Measurements from ENCODE around the gene GRID1. TPM values are rescaled to one million over a fixed set of nuclear protein-coding genes. Genes with fewer than 3 reads are reported as not detected.
"Not testable (repeated sequence)": the region's sequence is repeated elsewhere in the genome, so short reads cannot be mapped to it uniquely, and the experiment has no call there.

Gene GRID1
- polyA plus RNA-seq, 4 donors: 0.27 to 1.1 (median 0.40) TPM; not detected in 1

DNA sequence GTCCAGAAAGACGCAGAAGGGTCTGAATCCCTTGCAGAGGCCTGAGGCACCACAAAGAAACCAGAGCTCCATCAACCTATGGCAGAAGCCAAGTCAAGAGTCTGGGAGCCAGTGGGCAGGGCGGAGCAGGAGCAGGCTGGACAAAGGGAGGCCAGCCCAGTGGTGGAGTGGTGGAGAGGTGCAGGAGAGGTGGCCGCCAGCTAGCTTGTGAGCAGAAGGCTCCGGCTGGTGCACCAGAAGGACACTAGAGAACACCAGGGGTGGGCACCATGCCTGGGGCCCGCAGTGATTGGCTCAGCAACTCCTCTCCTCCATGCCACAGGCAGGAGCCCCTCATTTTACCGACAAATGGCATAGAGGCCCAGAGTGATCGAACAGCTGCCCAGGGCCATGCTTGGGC is 186.6 kb downstream of the GRID1 start:
- Histone ChIP-seq H3K4me3 (ENCODE audit: low read depth in 1 of 3, low read length in 3 of 3) (no peak overlapping the region), H3K9me3 (ENCODE audit: control insufficient read depth in 2 of 2, insufficient read depth in 1 of 2, low read depth in 1 of 2, low read length in 1 of 2) (no peaks in the 10 kb centered on the region), H3K36me3 (ENCODE audit: control insufficient read depth in 3 of 3, insufficient read depth in 2 of 3, low read depth in 1 of 3, low read length in 3 of 3) (no peaks in the 10 kb centered on the region), H3K4me1 (ENCODE audit: control insufficient read depth in 3 of 3, insufficient read depth in 2 of 3, low read depth in 1 of 3, low read length in 2 of 3) (no peaks in the 10 kb centered on the region), H3K27ac (ENCODE audit: low read depth in 1 of 3, low read length in 2 of 3) (no peak overlapping the region), H3K27me3 (ENCODE audit: control insufficient read depth in 3 of 3, insufficient read depth in 3 of 3, low read length in 3 of 3) (no peaks in the 10 kb centered on the region)
- no peak for FAIRE-seq
- DNase-seq: no peak
- WGBS, 3 donors: 78 to 83% (median 82%) methylated on average over 7 of the region's 7 CpGs

DNA sequence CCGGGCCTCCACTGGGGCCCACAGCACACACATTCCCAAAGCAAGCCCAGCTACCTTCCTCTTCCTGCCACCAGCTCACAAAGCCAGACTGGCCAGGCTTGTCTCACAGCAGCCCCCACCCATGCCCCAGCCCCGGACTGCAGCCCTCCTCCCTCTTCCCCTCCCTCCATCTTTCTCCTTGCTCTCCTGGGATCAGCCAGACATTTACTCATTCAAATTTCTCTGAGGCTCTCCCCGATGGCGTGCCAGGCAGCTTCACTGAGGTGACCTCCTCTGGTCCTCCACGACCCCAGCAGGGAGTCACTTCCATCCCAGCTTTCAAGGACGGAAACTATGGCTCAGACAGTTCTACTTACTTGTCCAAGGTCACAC is 187.5 kb downstream of the GRID1 start:
- no peaks in the 10 kb centered on the region for H3K36me3 ChIP-seq (ENCODE audit: control insufficient read depth in 3 of 3, insufficient read depth in 2 of 3, low read depth in 1 of 3, low read length in 3 of 3)
- H3K4me3 ChIP-seq (ENCODE audit: low read depth in 1 of 3, low read length in 3 of 3): no peak overlapping the region
- H3K27me3 ChIP-seq (ENCODE audit: control insufficient read depth in 3 of 3, insufficient read depth in 3 of 3, low read length in 3 of 3): no peaks in the 10 kb centered on the region
- no peaks in the 10 kb centered on the region for H3K9me3 ChIP-seq (ENCODE audit: control insufficient read depth in 2 of 2, insufficient read depth in 1 of 2, low read depth in 1 of 2, low read length in 1 of 2)
- 63 to 74% (median 73%) methylated on average over 6 of the region's 6 CpGs for WGBS, 3 donors
- H3K4me1 ChIP-seq (ENCODE audit: control insufficient read depth in 3 of 3, insufficient read depth in 2 of 3, low read depth in 1 of 3, low read length in 2 of 3): no peaks in the 10 kb centered on the region
- H3K27ac ChIP-seq (ENCODE audit: low read depth in 1 of 3, low read length in 2 of 3): no peak overlapping the region
- no peak for FAIRE-seq
- DNase-seq: no peak

DNA sequence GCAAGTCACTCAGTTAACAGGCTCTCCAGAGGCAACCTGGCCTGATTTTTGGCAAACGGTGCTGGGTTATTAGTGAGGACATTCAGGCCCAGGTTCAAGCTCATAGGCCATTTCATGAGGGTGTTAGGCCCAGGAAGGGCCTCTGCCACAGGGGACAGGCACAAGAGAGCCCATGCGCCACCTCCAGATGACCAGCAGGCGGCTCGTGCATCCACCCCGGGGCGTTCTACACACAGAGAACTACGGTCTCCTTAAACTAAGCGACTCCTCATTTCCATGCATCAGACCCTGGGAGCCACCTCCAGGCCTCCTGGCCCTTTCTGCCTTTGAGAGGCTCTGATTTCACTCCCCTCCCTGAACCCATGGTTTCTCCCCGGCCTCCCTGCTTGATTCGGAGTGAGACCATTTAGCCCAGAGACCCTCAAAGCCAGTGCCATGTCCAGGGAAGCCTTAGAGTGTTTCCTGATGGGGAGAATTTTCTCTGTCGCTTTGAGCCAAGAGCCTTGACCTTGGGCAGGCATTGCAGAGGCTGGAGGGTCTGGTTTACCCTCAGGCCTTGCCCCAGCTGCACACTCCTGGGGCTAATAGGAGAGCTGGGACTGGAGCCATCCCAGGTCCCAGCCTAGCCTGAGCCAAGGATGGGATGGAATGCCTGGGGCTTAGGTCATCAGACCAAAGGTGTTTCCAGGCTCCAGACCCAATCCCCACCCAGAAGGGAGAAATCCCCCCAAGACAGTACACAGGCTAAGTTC is 188.0 kb downstream of the GRID1 start:
- Histone ChIP-seq H3K4me3 (ENCODE audit: low read depth in 1 of 3, low read length in 3 of 3) (no peak overlapping the region), H3K27me3 (ENCODE audit: control insufficient read depth in 3 of 3, insufficient read depth in 3 of 3, low read length in 3 of 3) (no peaks in the 10 kb centered on the region), H3K4me1 (ENCODE audit: control insufficient read depth in 3 of 3, insufficient read depth in 2 of 3, low read depth in 1 of 3, low read length in 2 of 3) (no peaks in the 10 kb centered on the region), H3K36me3 (ENCODE audit: control insufficient read depth in 3 of 3, insufficient read depth in 2 of 3, low read depth in 1 of 3, low read length in 3 of 3) (no peaks in the 10 kb centered on the region), H3K27ac (ENCODE audit: low read depth in 1 of 3, low read length in 2 of 3) (no peak overlapping the region), H3K9me3 (ENCODE audit: control insufficient read depth in 2 of 2, insufficient read depth in 1 of 2, low read depth in 1 of 2, low read length in 1 of 2) (no peaks in the 10 kb centered on the region)
- FAIRE-seq (no peak), DNase-seq (peak; percentile 20)
- 57 to 66% (median 59%) methylated on average over 11 of the region's 11 CpGs for whole genome bisulfite sequencing, 3 donors

DNA sequence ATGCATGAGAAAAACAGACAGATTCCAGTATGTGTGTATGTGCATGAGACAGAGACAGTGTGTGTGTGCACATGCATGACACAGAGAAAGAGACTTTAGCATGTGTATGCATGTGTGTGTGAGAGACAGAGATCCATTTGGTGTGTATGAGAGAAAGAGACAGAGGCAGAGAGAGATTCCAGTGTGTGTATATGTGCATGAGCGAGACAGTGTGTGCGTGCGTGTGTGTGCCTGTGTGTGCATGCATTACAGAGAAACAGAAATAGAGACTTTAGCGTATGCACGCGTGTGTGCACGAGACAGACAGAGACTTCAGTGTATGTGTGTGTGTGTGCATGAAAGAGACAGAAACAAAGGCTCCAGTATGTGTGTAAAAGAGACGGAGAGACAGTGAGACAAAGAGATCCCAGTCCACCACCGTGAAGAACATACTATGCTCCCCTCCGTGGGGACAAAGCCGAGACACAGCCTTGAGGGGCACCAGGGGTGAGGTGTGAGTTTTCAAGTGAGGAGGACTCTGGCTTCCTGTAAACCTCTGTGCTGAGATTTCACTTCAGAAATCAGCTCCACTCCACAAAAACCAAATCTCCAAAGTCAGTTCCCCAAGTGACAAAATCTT is 188.9 kb downstream of the GRID1 start:
- H3K27me3 ChIP-seq (ENCODE audit: control insufficient read depth in 3 of 3, insufficient read depth in 3 of 3, low read length in 3 of 3): no peaks in the 10 kb centered on the region
- H3K4me1 ChIP-seq (ENCODE audit: control insufficient read depth in 3 of 3, insufficient read depth in 2 of 3, low read depth in 1 of 3, low read length in 2 of 3): no peaks in the 10 kb centered on the region
- no peaks in the 10 kb centered on the region for H3K36me3 ChIP-seq (ENCODE audit: control insufficient read depth in 3 of 3, insufficient read depth in 2 of 3, low read depth in 1 of 3, low read length in 3 of 3)
- H3K4me3 ChIP-seq (ENCODE audit: low read depth in 1 of 3, low read length in 3 of 3): no peak overlapping the region
- FAIRE-seq (no peak), DNase-seq (no peak)
- no peak overlapping the region for H3K27ac ChIP-seq (ENCODE audit: low read depth in 1 of 3, low read length in 2 of 3)
- 83 to 92% (median 89%) methylated on average over 10 to 11 of the region's 11 CpGs for WGBS, 3 donors
- H3K9me3 ChIP-seq (ENCODE audit: control insufficient read depth in 2 of 2, insufficient read depth in 1 of 2, low read depth in 1 of 2, low read length in 1 of 2): no peaks in the 10 kb centered on the region

DNA sequence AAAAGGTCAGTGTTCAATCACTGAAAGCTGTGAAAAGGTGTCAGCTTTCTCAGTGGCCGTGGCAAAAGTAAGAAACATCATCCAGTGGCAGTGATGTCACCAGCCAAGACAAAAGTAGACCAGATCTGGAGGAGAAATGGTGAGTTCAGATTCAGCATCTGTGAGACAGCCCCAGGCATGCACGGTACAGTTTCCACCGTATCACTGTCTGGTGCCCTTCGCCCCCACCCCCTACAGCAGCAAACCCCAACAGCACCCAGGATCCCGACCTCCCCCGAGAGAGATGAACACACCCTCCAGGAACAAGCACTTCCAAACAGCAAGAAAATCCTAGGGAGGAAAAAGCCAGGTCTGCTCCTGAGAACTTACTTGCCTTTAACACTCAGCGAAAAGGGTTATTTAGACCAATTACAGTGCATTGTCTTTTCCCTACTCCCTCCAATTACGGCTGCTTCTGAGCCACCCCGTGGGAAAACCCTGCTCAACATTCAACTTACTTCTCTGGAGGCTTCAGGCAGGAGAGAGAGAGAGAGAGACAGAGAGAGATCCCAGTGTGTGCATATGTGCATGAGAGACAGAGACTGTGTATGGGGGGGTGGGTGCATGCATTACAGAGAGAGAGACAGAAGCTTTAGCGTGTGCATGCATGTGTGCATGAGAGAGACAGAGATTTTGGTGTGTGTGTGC is 189.6 kb downstream of the GRID1 start:
- Histone ChIP-seq H3K27me3 (ENCODE audit: control insufficient read depth in 3 of 3, insufficient read depth in 3 of 3, low read length in 3 of 3) (no peaks in the 10 kb centered on the region), H3K4me3 (ENCODE audit: low read depth in 1 of 3, low read length in 3 of 3) (no peak overlapping the region), H3K4me1 (ENCODE audit: control insufficient read depth in 3 of 3, insufficient read depth in 2 of 3, low read depth in 1 of 3, low read length in 2 of 3) (no peaks in the 10 kb centered on the region), H3K9me3 (ENCODE audit: control insufficient read depth in 2 of 2, insufficient read depth in 1 of 2, low read depth in 1 of 2, low read length in 1 of 2) (no peaks in the 10 kb centered on the region), H3K27ac (ENCODE audit: low read depth in 1 of 3, low read length in 2 of 3) (no peak overlapping the region), H3K36me3 (ENCODE audit: control insufficient read depth in 3 of 3, insufficient read depth in 2 of 3, low read depth in 1 of 3, low read length in 3 of 3) (no peaks in the 10 kb centered on the region)
- DNase-seq (no peak), FAIRE-seq (no peak)
- WGBS, 3 donors: 38 to 64% (median 48%) methylated on average over 10 of the region's 10 CpGs

DNA sequence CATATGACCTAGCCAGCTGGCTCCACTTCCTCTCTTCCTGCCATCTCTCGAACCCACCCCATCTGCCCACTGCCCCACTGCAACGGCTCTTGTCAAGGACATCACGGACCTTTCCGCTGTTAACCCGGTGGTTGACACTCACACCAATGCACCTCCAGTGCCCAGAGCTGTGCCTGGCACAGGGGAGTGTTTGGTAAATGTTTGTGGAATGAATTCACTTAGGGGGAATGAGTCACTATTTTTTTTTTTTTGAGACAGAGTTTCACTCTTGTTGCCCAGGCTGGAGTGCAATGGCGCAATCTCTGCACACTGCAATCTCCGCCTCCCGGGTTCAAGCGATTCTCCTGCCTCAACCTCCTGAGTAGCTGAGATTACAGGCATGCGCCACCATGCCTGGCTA is 191.1 kb downstream of the GRID1 start:
- DNase-seq: not testable (repeated sequence)

DNA sequence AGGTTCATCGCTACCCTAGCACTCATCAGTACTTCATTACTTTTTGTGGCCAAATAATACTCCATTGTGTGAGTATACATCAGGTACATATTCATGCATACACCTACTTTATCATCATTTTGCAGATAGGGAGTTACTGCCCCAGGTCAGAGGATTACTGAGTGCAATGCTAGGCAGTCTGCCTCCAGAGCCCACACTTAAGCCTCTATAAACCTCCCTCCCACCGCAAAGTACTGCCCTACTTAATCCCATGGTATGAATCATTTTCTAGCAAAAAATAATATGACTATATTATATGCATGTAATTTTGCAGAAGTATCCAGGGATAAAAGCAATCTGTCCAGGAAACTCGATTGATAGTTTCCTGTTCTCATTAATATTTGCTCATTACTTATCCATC is 194.3 kb downstream of the GRID1 start:
- H3K9me3 ChIP-seq (ENCODE audit: control insufficient read depth in 2 of 2, insufficient read depth in 1 of 2, low read depth in 1 of 2, low read length in 1 of 2): no peaks in the 10 kb centered on the region
- H3K4me1 ChIP-seq (ENCODE audit: control insufficient read depth in 3 of 3, insufficient read depth in 2 of 3, low read depth in 1 of 3, low read length in 2 of 3): peaks cover 0 to 20% (median 3%) of the 10 kb centered on the region in 3 donors
- WGBS, 3 donors: 74 to 84% (median 78%) methylated on average over 3 of the region's 3 CpGs
- DNase-seq (no peak), FAIRE-seq (no peak)
- H3K36me3 ChIP-seq (ENCODE audit: control insufficient read depth in 3 of 3, insufficient read depth in 2 of 3, low read depth in 1 of 3, low read length in 3 of 3): no peaks in the 10 kb centered on the region
- H3K27me3 ChIP-seq (ENCODE audit: control insufficient read depth in 3 of 3, insufficient read depth in 3 of 3, low read length in 3 of 3): no peaks in the 10 kb centered on the region
- no peak overlapping the region for H3K4me3 ChIP-seq (ENCODE audit: low read depth in 1 of 3, low read length in 3 of 3)
- no peak overlapping the region for H3K27ac ChIP-seq (ENCODE audit: low read depth in 1 of 3, low read length in 2 of 3)

More for the DNA sequence above, 191.1 kb downstream of the GRID1 start:
- H3K4me3 ChIP-seq (ENCODE audit: low read depth in 1 of 3, low read length in 3 of 3); FAIRE-seq; H3K36me3 ChIP-seq (ENCODE audit: control insufficient read depth in 3 of 3, insufficient read depth in 2 of 3, low read depth in 1 of 3, low read length in 3 of 3); H3K27ac ChIP-seq (ENCODE audit: low read depth in 1 of 3, low read length in 2 of 3); H3K4me1 ChIP-seq (ENCODE audit: control insufficient read depth in 3 of 3, insufficient read depth in 2 of 3, low read depth in 1 of 3, low read length in 2 of 3); H3K9me3 ChIP-seq (ENCODE audit: control insufficient read depth in 2 of 2, insufficient read depth in 1 of 2, low read depth in 1 of 2, low read length in 1 of 2); H3K27me3 ChIP-seq (ENCODE audit: control insufficient read depth in 3 of 3, insufficient read depth in 3 of 3, low read length in 3 of 3): not testable (repeated sequence)
- WGBS, 3 donors: 92 to 96% (median 96%) methylated on average over 10 of the region's 10 CpGs

DNA sequence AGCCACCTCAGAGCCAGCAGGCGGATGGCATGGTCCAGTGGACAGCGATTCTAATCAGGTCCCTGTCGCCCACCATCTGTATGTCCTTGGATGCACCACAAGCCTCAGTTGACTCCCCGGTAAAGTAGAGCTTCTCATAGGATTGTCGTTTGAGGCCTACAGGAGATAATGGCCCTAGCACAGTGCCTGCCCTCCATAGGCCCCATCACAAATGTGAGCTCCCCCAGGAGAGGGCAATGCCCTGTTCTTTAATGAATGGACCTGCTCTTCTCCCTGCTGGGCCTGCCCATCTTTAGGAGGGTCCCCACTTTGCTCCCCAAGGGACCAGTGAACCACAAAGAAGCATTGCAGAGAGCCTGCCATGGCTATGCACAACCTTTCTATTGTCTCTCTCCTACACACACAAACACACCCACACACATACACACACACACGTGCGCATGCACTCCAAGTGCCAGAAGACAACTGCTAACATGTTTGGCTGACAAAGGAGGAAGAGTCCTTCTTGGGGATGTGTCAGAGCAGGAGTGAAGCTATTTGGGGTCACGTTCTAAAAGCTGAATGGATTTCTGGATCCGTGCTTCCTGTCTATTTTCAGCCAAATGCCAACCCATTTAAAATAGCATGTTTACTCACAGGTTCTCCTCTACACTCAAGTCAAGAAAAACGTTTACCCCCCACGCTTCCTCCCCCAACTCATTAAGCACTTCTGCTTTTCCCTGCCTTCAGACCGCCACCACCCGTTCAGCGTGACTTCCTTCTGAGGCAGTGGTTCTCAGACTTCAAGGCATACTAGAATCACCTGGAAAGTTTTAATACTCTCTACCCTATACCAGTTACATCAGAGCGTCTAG is 196.1 kb downstream of the GRID1 start:
- FAIRE-seq (no peak), DNase-seq (no peak)
- no peaks in the 10 kb centered on the region for H3K9me3 ChIP-seq (ENCODE audit: control insufficient read depth in 2 of 2, insufficient read depth in 1 of 2, low read depth in 1 of 2, low read length in 1 of 2)
- no peak overlapping the region for H3K27ac ChIP-seq (ENCODE audit: low read depth in 1 of 3, low read length in 2 of 3)
- no peaks in the 10 kb centered on the region for H3K27me3 ChIP-seq (ENCODE audit: control insufficient read depth in 3 of 3, insufficient read depth in 3 of 3, low read length in 3 of 3)
- no peaks in the 10 kb centered on the region for H3K36me3 ChIP-seq (ENCODE audit: control insufficient read depth in 3 of 3, insufficient read depth in 2 of 3, low read depth in 1 of 3, low read length in 3 of 3)
- no peak overlapping the region for H3K4me3 ChIP-seq (ENCODE audit: low read depth in 1 of 3, low read length in 3 of 3)
- H3K4me1 ChIP-seq (ENCODE audit: control insufficient read depth in 3 of 3, insufficient read depth in 2 of 3, low read depth in 1 of 3, low read length in 2 of 3): peaks cover 0 to 30% (median 8%) of the 10 kb centered on the region in 3 donors
- 74 to 92% (median 75%) methylated on average over 15 of the region's 15 CpGs for WGBS, 3 donors
